Astrocyte (in vitro differentiated cells and primary cell): ENCODE data around the gene CTNNA3. TPM values are rescaled to one million over a fixed set of nuclear protein-coding genes. Genes with fewer than 3 reads are reported as not detected.
A peak's percentile ranks its signal among the peaks of the same experiment; 100 is the strongest.

Experiments used
- DNase-seq: peaks from one replicate; pipeline ENCODE4 v3.0.0-alpha.2; 2010; ENCODE audit warnings: low read depth
- FAIRE-seq: peaks from 2 replicates; lab custom pipeline; 2011; peaks lifted over from hg19 to GRCh38; lab: Jason Lieb, UNC
- H2AFZ ChIP-seq: 2 replicates; pipeline ENCODE4 v1.6.0; 2012; ENCODE audit warnings: low read depth, low read length, inconsistent platforms
- H3K27ac ChIP-seq: 2 replicates; pipeline ENCODE4 v1.5.1; 2011; ENCODE audit warnings: low read depth, low read length, inconsistent platforms
- H3K27me3 ChIP-seq: 2 replicates; pipeline ENCODE4 v1.6.0; 2011; ENCODE audit warnings: low read length, inconsistent platforms; ENCODE audit not compliant: insufficient read depth
- H3K36me3 ChIP-seq: 2 replicates; pipeline ENCODE4 v1.5.1; 2011; ENCODE audit warnings: low read length, inconsistent platforms; ENCODE audit not compliant: insufficient read depth
- H3K4me1 ChIP-seq: 2 replicates; pipeline ENCODE4 v1.5.1; 2011; ENCODE audit warnings: low read length, inconsistent platforms; ENCODE audit not compliant: insufficient read depth
- H3K4me2 ChIP-seq: 2 replicates; pipeline ENCODE4 v1.6.0; 2012; ENCODE audit warnings: low read length, inconsistent platforms
- H3K4me3 ChIP-seq: 2 replicates; pipeline ENCODE4 v1.5.1; 2011; ENCODE audit warnings: low read depth, mild to moderate bottlenecking, low read length, inconsistent platforms; ENCODE audit not compliant: insufficient read depth
- H3K79me2 ChIP-seq: 2 replicates; pipeline ENCODE4 v1.6.0; 2012; ENCODE audit warnings: mild to moderate bottlenecking, low read length, inconsistent platforms; ENCODE audit not compliant: insufficient read depth
- H3K9ac ChIP-seq: 2 replicates; pipeline ENCODE4 v1.6.0; 2012; ENCODE audit warnings: mild to moderate bottlenecking, low read length, inconsistent platforms
- H3K9me3 ChIP-seq: 2 replicates; pipeline ENCODE4 v1.5.1; 2012; ENCODE audit warnings: low read depth, mild to moderate bottlenecking, low read length, inconsistent platforms; ENCODE audit not compliant: insufficient read depth
- H4K20me1 ChIP-seq: 2 replicates; pipeline ENCODE4 v1.6.0; 2012; ENCODE audit warnings: low read length, inconsistent platforms; ENCODE audit not compliant: insufficient read depth
- H3K27ac Mint-ChIP-seq: one replicate; pipeline ENCODE4 v1.8.0; 2021; ENCODE audit warnings: mild to moderate bottlenecking, mixed read lengths; ENCODE audit not compliant: unreplicated experiment
- H3K27me3 Mint-ChIP-seq: one replicate; pipeline ENCODE4 v1.8.0; 2021; ENCODE audit warnings: low read depth, mixed read lengths; ENCODE audit not compliant: unreplicated experiment
- H3K36me3 Mint-ChIP-seq: one replicate; pipeline ENCODE4 v1.8.0; 2021; ENCODE audit warnings: low read depth, mixed read lengths; ENCODE audit not compliant: unreplicated experiment
- H3K4me1 Mint-ChIP-seq: one replicate; pipeline ENCODE4 v1.8.0; 2021; ENCODE audit warnings: low read depth, mixed read lengths; ENCODE audit not compliant: unreplicated experiment
- H3K4me3 Mint-ChIP-seq: one replicate; pipeline ENCODE4 v1.8.0; 2021; ENCODE audit warnings: mild to moderate bottlenecking, moderate library complexity, mixed read lengths; ENCODE audit not compliant: unreplicated experiment
- H3K9me3 Mint-ChIP-seq: one replicate; pipeline ENCODE4 v1.8.0; 2021; ENCODE audit warnings: mild to moderate bottlenecking, mixed read lengths; ENCODE audit not compliant: unreplicated experiment
- CTCF ChIP-seq: IDR thresholded peaks from 2 replicates; pipeline ENCODE4 v1.5.1; 2011; ENCODE audit warnings: low read depth, mild to moderate bottlenecking, inconsistent platforms, low read length, moderate library complexity; ENCODE audit not compliant: insufficient read depth
- EZH2 ChIP-seq: IDR thresholded peaks from 2 replicates; pipeline ENCODE4 v1.6.1; 2012; ENCODE audit warnings: mild to moderate bottlenecking, low read length, inconsistent platforms; ENCODE audit not compliant: insufficient read depth
- total RNA-seq: library from RNA; stranded (reverse); gene quantifications from 2 replicates; pipeline ENCODE4 v1.2.1, GENCODE V29; 2021

Gene CTNNA3
- total RNA-seq, 1 donor from 2014 or later: 0.73 TPM

GRCh38 chr10:66651308-66652082 lies 1044.5 kb downstream of the CTNNA3 start:
- Mint-ChIP-seq H3K4me1 (peaks cover 2% of the 10 kb centered on the region), H3K9me3 (peaks cover 1% of the 10 kb centered on the region), H3K27me3 (no peaks in the 10 kb centered on the region), H3K36me3 (no peaks in the 10 kb centered on the region), H3K4me3 (no peak overlapping the region), H3K27ac (no peak overlapping the region)
- H3K27me3 ChIP-seq: no peaks in the 10 kb centered on the region
- no peaks in the 10 kb centered on the region for H4K20me1 ChIP-seq
- no peak overlapping the region for H3K27ac ChIP-seq
- DNase-seq (no peak), FAIRE-seq (no peak)
- no peak for TF ChIP-seq EZH2
- no peak for TF ChIP-seq CTCF
- no peak overlapping the region for H3K4me2 ChIP-seq
- no peaks in the 10 kb centered on the region for H3K79me2 ChIP-seq
- H3K9me3 ChIP-seq: no peaks in the 10 kb centered on the region
- H3K4me1 ChIP-seq: no peaks in the 10 kb centered on the region
- H3K4me3 ChIP-seq: no peak overlapping the region
- H3K36me3 ChIP-seq: no peaks in the 10 kb centered on the region
- no peak overlapping the region for H3K9ac ChIP-seq
- H2AFZ ChIP-seq: no peak overlapping the region

GRCh38 chr10:66649626-66650025 lies 1046.4 kb downstream of the CTNNA3 start:
- H3K9me3 ChIP-seq: no peaks in the 10 kb centered on the region
- no peak overlapping the region for H3K4me3 ChIP-seq
- H3K27ac Mint-ChIP-seq: no peak overlapping the region
- no peaks in the 10 kb centered on the region for H3K27me3 Mint-ChIP-seq
- no peak overlapping the region for H3K27ac ChIP-seq
- no peaks in the 10 kb centered on the region for H3K36me3 Mint-ChIP-seq
- H3K4me1 Mint-ChIP-seq: no peaks in the 10 kb centered on the region
- no peaks in the 10 kb centered on the region for H3K79me2 ChIP-seq
- FAIRE-seq (no peak), DNase-seq (no peak)
- no peak overlapping the region for H3K4me3 Mint-ChIP-seq
- peaks cover 4% of the 10 kb centered on the region for H3K9me3 Mint-ChIP-seq
- no peak overlapping the region for H3K9ac ChIP-seq
- no peaks in the 10 kb centered on the region for H3K4me1 ChIP-seq
- H3K36me3 ChIP-seq: no peaks in the 10 kb centered on the region
- H4K20me1 ChIP-seq: no peaks in the 10 kb centered on the region
- no peak overlapping the region for H3K4me2 ChIP-seq
- H3K27me3 ChIP-seq: no peaks in the 10 kb centered on the region
- TF ChIP-seq CTCF (no peak), EZH2 (no peak)
- no peak overlapping the region for H2AFZ ChIP-seq

GRCh38 chr10:66642217-66642616 lies 1053.8 kb downstream of the CTNNA3 start:
- H3K9me3 ChIP-seq: no peaks in the 10 kb centered on the region
- no peaks in the 10 kb centered on the region for H3K27me3 ChIP-seq
- H3K4me1 ChIP-seq: no peaks in the 10 kb centered on the region
- H3K27ac ChIP-seq: no peak overlapping the region
- peaks cover 2% of the 10 kb centered on the region for H3K9me3 Mint-ChIP-seq
- H3K27ac Mint-ChIP-seq: no peak overlapping the region
- H3K79me2 ChIP-seq: no peaks in the 10 kb centered on the region
- H3K4me1 Mint-ChIP-seq: peaks cover 14% of the 10 kb centered on the region
- no peak overlapping the region for H2AFZ ChIP-seq
- FAIRE-seq (no peak), DNase-seq (peak; percentile 12)
- H3K4me3 ChIP-seq: no peak overlapping the region
- H3K36me3 Mint-ChIP-seq: no peaks in the 10 kb centered on the region
- H3K27me3 Mint-ChIP-seq: no peaks in the 10 kb centered on the region
- H4K20me1 ChIP-seq: no peaks in the 10 kb centered on the region
- no peak overlapping the region for H3K9ac ChIP-seq
- no peak overlapping the region for H3K4me2 ChIP-seq
- no peak overlapping the region for H3K4me3 Mint-ChIP-seq
- H3K36me3 ChIP-seq: no peaks in the 10 kb centered on the region
- TF ChIP-seq EZH2 (no peak), CTCF (no peak)
